K562 (cell line): ENCODE results near the gene SLC25A20. TPM values are rescaled to one million over a fixed set of nuclear protein-coding genes. Genes with fewer than 3 reads are reported as not detected.

Experiments
- CREB1 ChIP-seq, 2 experiments: sonication (generic) in 1 of 2; formaldehyde crosslinking in 1 of 2; IDR thresholded peaks; 2 replicates each; pipeline versions ENCODE4 v1.6.1 to v1.8.0; 2012 to 2022; ENCODE audit warnings: inconsistent platforms in 1 of 2, mild to moderate bottlenecking in 1 of 2, missing genetic modification reagents in 1 of 2, moderate library complexity in 1 of 2
- EP400 ChIP-seq: fragments of 450-650 bp; IDR thresholded peaks from 2 replicates; pipeline ENCODE4 v1.6.1; 2017; ENCODE audit warnings: antibody characterized with exemption, mild to moderate bottlenecking, moderate library complexity
- POLR2AphosphoS5 ChIP-seq: IDR thresholded peaks from 2 replicates; pipeline ENCODE4 v1.6.1; 2011; ENCODE audit warnings: mild to moderate bottlenecking, low read depth, low read length, moderate library complexity; ENCODE audit not compliant: control insufficient read depth, insufficient read depth
- RBM39 ChIP-seq: fragments of 200-400 bp; formaldehyde crosslinking; optimal IDR thresholded peaks from 2 replicates; pipeline ENCODE3; 2018; ENCODE audit warnings: low read depth, low read length
- ZFPM2 ChIP-seq: fragments of 250-450 bp; sonication (Bioruptor Pico); IDR thresholded peaks from 2 replicates; pipeline ENCODE4 v1.5.1; 2022; ENCODE audit warnings: mild to moderate bottlenecking
- polyA plus RNA-seq, 8 experiments: library from polyadenylated mRNA; depleted of rRNA in 4 of 8; stranded (reverse) in 5 of 8; unstranded in 3 of 8; fragments of >200 nt; fragmentation: Nextera tagmentation in 2 of 8; fragmentation: Illumina TruSeq in 1 of 8; extraction: Ambion mirVana in 2 of 8; extraction: Trizol in 1 of 8; gene quantifications; 2 replicates each; pipeline versions ENCODE4 v1.2.1 to v1.2.3, GENCODE V29; 2011 to 2014; ENCODE audit warnings: inconsistent platforms in 1 of 8, missing spikeins in 1 of 8
- total RNA-seq, 7 experiments: library from RNA; depleted of rRNA in 6 of 7; stranded (reverse); fragments of >200 nt in 6 of 7; fragmentation: Illumina TruSeq in 2 of 7; extraction: Trizol in 2 of 7; gene quantifications; 2 replicates each; pipeline versions ENCODE4 v1.2.1 to v1.2.3, GENCODE V29; 2011 to 2021; ENCODE audit warnings: low replicate concordance in 1 of 7
- TF ChIP-seq, protein P1 (sequence below): fragments of 450-650 bp; IDR thresholded peaks from 2 replicates; pipeline ENCODE4 v1.6.1; 2016; ENCODE audit warnings: mild to moderate bottlenecking, moderate library complexity
- TF ChIP-seq, protein P2 (sequence below), 2 experiments: fragments of 450-650 bp; IDR thresholded peaks; 2 replicates each; pipeline ENCODE4 v1.6.1; 2018; ENCODE audit warnings: mild to moderate bottlenecking in 2 of 2, low read depth in 1 of 2; ENCODE audit not compliant: partially characterized antibody in 2 of 2
- TF ChIP-seq, protein P3 (sequence below): conservative IDR thresholded peaks from 2 replicates; pipeline ENCODE4 v1.6.1; 2011; ENCODE audit warnings: low read depth, mild to moderate bottlenecking, low read length; ENCODE audit not compliant: control insufficient read depth

Gene SLC25A20
- total and polyA plus RNA-seq, 9 of the 15 experiments (the other 6 are each of a cell fraction or from before 2014, with no cell fraction given): 14.3 to 48.1 (median 21.6) TPM

DNA sequence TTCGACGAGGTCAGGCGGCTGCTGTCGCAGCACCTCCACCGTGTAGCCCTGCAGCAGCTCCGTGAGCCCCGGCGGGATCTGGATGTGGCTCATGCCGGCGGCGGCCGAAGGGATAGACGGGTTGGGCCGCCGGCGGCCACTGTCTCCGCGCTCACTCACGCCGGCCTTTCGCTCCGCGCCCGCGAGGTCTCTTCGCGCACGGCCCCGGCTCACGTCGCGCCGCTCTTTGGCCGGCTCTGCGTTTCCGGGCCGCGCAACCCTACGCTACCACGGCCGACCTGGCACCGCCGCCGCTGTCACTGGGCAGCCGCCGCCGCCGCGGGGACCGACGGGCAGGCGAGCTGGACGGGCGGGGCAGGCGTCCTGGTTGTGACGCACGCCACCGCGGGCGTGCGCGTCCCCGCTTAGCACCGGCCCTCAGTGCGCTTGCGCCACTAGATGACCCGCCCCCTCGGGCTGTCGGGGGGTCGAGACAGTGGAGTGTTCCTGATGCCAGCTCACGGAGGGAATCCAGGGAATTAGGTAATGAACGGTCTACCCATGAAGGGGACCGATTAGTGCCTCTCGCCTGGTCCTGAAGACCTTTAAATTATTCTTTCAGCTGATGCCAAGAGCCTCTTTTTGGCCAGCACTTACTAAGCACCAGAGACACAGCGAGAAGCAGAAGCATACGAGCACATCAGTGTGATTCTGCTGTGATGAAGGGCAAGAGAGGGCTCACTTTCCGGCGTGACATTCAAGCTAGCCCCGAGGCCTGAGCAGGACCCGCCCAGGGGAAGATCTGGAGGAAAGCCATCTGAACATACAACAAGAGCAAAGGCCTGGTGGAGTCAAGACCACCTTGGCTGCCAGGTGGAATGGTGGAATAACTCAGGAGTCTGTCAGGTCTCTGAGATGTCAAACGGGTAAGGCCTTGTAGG lies 50.9 kb downstream of the SLC25A20 start, which contains the start of gene PRKAR2A (continued):
- TF ChIP-seq, protein P1, sequence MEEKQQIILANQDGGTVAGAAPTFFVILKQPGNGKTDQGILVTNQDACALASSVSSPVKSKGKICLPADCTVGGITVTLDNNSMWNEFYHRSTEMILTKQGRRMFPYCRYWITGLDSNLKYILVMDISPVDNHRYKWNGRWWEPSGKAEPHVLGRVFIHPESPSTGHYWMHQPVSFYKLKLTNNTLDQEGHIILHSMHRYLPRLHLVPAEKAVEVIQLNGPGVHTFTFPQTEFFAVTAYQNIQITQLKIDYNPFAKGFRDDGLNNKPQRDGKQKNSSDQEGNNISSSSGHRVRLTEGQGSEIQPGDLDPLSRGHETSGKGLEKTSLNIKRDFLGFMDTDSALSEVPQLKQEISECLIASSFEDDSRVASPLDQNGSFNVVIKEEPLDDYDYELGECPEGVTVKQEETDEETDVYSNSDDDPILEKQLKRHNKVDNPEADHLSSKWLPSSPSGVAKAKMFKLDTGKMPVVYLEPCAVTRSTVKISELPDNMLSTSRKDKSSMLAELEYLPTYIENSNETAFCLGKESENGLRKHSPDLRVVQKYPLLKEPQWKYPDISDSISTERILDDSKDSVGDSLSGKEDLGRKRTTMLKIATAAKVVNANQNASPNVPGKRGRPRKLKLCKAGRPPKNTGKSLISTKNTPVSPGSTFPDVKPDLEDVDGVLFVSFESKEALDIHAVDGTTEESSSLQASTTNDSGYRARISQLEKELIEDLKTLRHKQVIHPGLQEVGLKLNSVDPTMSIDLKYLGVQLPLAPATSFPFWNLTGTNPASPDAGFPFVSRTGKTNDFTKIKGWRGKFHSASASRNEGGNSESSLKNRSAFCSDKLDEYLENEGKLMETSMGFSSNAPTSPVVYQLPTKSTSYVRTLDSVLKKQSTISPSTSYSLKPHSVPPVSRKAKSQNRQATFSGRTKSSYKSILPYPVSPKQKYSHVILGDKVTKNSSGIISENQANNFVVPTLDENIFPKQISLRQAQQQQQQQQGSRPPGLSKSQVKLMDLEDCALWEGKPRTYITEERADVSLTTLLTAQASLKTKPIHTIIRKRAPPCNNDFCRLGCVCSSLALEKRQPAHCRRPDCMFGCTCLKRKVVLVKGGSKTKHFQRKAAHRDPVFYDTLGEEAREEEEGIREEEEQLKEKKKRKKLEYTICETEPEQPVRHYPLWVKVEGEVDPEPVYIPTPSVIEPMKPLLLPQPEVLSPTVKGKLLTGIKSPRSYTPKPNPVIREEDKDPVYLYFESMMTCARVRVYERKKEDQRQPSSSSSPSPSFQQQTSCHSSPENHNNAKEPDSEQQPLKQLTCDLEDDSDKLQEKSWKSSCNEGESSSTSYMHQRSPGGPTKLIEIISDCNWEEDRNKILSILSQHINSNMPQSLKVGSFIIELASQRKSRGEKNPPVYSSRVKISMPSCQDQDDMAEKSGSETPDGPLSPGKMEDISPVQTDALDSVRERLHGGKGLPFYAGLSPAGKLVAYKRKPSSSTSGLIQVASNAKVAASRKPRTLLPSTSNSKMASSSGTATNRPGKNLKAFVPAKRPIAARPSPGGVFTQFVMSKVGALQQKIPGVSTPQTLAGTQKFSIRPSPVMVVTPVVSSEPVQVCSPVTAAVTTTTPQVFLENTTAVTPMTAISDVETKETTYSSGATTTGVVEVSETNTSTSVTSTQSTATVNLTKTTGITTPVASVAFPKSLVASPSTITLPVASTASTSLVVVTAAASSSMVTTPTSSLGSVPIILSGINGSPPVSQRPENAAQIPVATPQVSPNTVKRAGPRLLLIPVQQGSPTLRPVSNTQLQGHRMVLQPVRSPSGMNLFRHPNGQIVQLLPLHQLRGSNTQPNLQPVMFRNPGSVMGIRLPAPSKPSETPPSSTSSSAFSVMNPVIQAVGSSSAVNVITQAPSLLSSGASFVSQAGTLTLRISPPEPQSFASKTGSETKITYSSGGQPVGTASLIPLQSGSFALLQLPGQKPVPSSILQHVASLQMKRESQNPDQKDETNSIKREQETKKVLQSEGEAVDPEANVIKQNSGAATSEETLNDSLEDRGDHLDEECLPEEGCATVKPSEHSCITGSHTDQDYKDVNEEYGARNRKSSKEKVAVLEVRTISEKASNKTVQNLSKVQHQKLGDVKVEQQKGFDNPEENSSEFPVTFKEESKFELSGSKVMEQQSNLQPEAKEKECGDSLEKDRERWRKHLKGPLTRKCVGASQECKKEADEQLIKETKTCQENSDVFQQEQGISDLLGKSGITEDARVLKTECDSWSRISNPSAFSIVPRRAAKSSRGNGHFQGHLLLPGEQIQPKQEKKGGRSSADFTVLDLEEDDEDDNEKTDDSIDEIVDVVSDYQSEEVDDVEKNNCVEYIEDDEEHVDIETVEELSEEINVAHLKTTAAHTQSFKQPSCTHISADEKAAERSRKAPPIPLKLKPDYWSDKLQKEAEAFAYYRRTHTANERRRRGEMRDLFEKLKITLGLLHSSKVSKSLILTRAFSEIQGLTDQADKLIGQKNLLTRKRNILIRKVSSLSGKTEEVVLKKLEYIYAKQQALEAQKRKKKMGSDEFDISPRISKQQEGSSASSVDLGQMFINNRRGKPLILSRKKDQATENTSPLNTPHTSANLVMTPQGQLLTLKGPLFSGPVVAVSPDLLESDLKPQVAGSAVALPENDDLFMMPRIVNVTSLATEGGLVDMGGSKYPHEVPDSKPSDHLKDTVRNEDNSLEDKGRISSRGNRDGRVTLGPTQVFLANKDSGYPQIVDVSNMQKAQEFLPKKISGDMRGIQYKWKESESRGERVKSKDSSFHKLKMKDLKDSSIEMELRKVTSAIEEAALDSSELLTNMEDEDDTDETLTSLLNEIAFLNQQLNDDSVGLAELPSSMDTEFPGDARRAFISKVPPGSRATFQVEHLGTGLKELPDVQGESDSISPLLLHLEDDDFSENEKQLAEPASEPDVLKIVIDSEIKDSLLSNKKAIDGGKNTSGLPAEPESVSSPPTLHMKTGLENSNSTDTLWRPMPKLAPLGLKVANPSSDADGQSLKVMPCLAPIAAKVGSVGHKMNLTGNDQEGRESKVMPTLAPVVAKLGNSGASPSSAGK: no peak
- TF ChIP-seq EP400 (no peak; the same call in 1 of the 2 replicates), CREB1 (IDR thresholded peaks at IDR 0.05) (0 out of 2 replicates have a peak, but pooled peaks have one; percentile 40), CREB1 (CRISPR knock-in tag; IDR thresholded peaks at IDR 0.05) (no peak), RBM39 (no peak), POLR2AphosphoS5 (no peak), ZFPM2 (CRISPR knock-in tag) (no peak)
- TF ChIP-seq, protein P2, sequence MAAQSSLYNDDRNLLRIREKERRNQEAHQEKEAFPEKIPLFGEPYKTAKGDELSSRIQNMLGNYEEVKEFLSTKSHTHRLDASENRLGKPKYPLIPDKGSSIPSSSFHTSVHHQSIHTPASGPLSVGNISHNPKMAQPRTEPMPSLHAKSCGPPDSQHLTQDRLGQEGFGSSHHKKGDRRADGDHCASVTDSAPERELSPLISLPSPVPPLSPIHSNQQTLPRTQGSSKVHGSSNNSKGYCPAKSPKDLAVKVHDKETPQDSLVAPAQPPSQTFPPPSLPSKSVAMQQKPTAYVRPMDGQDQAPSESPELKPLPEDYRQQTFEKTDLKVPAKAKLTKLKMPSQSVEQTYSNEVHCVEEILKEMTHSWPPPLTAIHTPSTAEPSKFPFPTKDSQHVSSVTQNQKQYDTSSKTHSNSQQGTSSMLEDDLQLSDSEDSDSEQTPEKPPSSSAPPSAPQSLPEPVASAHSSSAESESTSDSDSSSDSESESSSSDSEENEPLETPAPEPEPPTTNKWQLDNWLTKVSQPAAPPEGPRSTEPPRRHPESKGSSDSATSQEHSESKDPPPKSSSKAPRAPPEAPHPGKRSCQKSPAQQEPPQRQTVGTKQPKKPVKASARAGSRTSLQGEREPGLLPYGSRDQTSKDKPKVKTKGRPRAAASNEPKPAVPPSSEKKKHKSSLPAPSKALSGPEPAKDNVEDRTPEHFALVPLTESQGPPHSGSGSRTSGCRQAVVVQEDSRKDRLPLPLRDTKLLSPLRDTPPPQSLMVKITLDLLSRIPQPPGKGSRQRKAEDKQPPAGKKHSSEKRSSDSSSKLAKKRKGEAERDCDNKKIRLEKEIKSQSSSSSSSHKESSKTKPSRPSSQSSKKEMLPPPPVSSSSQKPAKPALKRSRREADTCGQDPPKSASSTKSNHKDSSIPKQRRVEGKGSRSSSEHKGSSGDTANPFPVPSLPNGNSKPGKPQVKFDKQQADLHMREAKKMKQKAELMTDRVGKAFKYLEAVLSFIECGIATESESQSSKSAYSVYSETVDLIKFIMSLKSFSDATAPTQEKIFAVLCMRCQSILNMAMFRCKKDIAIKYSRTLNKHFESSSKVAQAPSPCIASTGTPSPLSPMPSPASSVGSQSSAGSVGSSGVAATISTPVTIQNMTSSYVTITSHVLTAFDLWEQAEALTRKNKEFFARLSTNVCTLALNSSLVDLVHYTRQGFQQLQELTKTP (IDR thresholded peaks at IDR 0.05; ENCODE audit: low read depth in 1 of 2, partially characterized antibody in 2 of 2): no peak
- TF ChIP-seq, protein P3, sequence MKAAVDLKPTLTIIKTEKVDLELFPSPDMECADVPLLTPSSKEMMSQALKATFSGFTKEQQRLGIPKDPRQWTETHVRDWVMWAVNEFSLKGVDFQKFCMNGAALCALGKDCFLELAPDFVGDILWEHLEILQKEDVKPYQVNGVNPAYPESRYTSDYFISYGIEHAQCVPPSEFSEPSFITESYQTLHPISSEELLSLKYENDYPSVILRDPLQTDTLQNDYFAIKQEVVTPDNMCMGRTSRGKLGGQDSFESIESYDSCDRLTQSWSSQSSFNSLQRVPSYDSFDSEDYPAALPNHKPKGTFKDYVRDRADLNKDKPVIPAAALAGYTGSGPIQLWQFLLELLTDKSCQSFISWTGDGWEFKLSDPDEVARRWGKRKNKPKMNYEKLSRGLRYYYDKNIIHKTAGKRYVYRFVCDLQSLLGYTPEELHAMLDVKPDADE: no peak
